ENCODE measurements around the gene SURF4.

DNA sequence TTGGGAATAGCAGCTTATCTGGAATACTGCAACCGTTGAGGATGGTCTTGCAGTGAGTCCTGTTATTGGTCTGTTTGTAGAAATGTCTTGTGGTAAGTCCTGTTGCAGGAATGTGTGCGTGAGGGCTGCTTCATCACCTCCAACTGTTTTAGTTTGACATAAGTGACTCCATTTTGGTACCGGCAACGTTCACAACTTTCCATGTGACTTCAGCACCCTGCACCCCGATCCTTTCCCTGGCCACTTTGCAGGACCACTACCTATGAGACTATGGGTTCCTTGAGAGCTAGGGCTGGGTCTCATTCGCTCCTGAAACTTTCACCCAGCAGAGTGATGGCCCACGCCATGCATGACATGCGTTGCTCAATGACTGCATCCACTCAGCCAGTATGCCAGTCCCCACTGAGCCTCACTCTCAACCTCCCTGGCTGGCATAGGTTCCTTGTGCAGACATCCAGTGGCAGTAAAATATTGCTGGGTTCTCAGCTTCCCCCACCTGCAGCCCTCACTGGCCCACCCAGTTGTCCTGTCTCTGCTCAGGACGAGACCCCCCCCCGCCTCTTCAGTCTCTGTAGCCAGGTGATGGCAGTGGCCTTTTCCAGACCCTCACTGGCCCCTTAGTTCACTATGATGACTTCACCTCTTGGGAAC, 47.9 kb downstream of the SURF4 start:
- TF ChIP-seq, protein P1, sequence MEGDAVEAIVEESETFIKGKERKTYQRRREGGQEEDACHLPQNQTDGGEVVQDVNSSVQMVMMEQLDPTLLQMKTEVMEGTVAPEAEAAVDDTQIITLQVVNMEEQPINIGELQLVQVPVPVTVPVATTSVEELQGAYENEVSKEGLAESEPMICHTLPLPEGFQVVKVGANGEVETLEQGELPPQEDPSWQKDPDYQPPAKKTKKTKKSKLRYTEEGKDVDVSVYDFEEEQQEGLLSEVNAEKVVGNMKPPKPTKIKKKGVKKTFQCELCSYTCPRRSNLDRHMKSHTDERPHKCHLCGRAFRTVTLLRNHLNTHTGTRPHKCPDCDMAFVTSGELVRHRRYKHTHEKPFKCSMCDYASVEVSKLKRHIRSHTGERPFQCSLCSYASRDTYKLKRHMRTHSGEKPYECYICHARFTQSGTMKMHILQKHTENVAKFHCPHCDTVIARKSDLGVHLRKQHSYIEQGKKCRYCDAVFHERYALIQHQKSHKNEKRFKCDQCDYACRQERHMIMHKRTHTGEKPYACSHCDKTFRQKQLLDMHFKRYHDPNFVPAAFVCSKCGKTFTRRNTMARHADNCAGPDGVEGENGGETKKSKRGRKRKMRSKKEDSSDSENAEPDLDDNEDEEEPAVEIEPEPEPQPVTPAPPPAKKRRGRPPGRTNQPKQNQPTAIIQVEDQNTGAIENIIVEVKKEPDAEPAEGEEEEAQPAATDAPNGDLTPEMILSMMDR (IDR thresholded peaks at IDR 0.05) = no peak
- TF ChIP-seq SP1 (CRISPR knock-in tag; conservative IDR thresholded peaks at IDR 0.05) = no peak
- no peak for TF ChIP-seq JUN (CRISPR knock-in tag; IDR thresholded peaks at IDR 0.05)
- TF ChIP-seq, protein P2, sequence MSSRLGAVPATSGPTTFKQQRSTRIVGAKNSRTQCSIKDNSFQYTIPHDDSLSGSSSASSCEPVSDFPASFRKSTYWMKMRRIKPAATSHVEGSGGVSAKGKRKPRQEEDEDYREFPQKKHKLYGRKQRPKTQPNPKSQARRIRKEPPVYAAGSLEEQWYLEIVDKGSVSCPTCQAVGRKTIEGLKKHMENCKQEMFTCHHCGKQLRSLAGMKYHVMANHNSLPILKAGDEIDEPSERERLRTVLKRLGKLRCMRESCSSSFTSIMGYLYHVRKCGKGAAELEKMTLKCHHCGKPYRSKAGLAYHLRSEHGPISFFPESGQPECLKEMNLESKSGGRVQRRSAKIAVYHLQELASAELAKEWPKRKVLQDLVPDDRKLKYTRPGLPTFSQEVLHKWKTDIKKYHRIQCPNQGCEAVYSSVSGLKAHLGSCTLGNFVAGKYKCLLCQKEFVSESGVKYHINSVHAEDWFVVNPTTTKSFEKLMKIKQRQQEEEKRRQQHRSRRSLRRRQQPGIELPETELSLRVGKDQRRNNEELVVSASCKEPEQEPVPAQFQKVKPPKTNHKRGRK (CRISPR knock-in tag; IDR thresholded peaks at IDR 0.05; ENCODE audit: borderline replicate concordance) = no peak
- TF ChIP-seq, protein P3, sequence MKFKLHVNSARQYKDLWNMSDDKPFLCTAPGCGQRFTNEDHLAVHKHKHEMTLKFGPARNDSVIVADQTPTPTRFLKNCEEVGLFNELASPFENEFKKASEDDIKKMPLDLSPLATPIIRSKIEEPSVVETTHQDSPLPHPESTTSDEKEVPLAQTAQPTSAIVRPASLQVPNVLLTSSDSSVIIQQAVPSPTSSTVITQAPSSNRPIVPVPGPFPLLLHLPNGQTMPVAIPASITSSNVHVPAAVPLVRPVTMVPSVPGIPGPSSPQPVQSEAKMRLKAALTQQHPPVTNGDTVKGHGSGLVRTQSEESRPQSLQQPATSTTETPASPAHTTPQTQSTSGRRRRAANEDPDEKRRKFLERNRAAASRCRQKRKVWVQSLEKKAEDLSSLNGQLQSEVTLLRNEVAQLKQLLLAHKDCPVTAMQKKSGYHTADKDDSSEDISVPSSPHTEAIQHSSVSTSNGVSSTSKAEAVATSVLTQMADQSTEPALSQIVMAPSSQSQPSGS (CRISPR knock-in tag; IDR thresholded peaks at IDR 0.05; ENCODE audit: borderline replicate concordance, low read depth) = no peak
